Renal cortical epithelial cell (primary cell): Measurements from ENCODE around the gene DNAH17. TPM values are rescaled to one million over a fixed set of nuclear protein-coding genes. Genes with fewer than 3 reads are reported as not detected.

Source experiments
- DNase-seq: peaks from one replicate; pipeline ENCODE4 v3.0.0-alpha.2; 2011; ENCODE audit warnings: low read depth
- total RNA-seq: library from RNA; depleted of rRNA; stranded (reverse); fragments of >200 nt; gene quantifications from 2 replicates; pipeline ENCODE4 v1.2.3, GENCODE V29; 2014

DNAH17 gene
- total RNA-seq, 1 donor from 2014 or later: 0.05 TPM

- DNase-seq: no peak
These were observed 25.1 kb upstream of the DNAH17 start for GRCh38 chr17:78602246-78602645.

GRCh38 chr17:78601577-78602190, 24.5 kb upstream of the DNAH17 start:
- no peak for DNase-seq

GRCh38 chr17:78600181-78600721, 23.1 kb upstream of the DNAH17 start:
- DNase-seq: peak; percentile 10

- DNase-seq: no peak
These were observed 22.2 kb upstream of the DNAH17 start for GRCh38 chr17:78599419-78599818.

- peak; percentile 29 for DNase-seq
These were observed 20.8 kb upstream of the DNAH17 start for GRCh38 chr17:78598013-78598471.

- no peak for DNase-seq
These were observed 19.9 kb upstream of the DNAH17 start for GRCh38 chr17:78596871-78597764.

GRCh38 chr17:78595135-78595810, 18.1 kb upstream of the DNAH17 start:
- DNase-seq: peak; percentile 29

GRCh38 chr17:78592991-78593329, 15.8 kb upstream of the DNAH17 start:
- no peak for DNase-seq

GRCh38 chr17:78591263-78591671, 14.1 kb upstream of the DNAH17 start:
- DNase-seq: no peak

- no peak for DNase-seq
These were observed 12.7 kb upstream of the DNAH17 start for GRCh38 chr17:78589885-78590284.

GRCh38 chr17:78589031-78589675, 12.0 kb upstream of the DNAH17 start:
- no peak for DNase-seq

GRCh38 chr17:78588258-78589030, 11.2 kb upstream of the DNAH17 start:
- no peak for DNase-seq

- DNase-seq: no peak
These were observed 7.9 kb upstream of the DNAH17 start for GRCh38 chr17:78585006-78585630.

GRCh38 chr17:78583091-78583490, 5.9 kb upstream of the DNAH17 start:
- peak; percentile 8 for DNase-seq

- no peak for DNase-seq
These were observed 4.1 kb upstream of the DNAH17 start for GRCh38 chr17:78581304-78581703.

GRCh38 chr17:78580277-78580804, 3.1 kb upstream of the DNAH17 start:
- DNase-seq: no peak

- no peak for DNase-seq
These were observed 645 bp downstream of the DNAH17 start for GRCh38 chr17:78576389-78577112.

- no peak for DNase-seq
These were observed 1.3 kb downstream of the DNAH17 start for GRCh38 chr17:78575899-78576298.

GRCh38 chr17:78575340-78575739, 1.9 kb downstream of the DNAH17 start:
- no peak for DNase-seq

GRCh38 chr17:78573955-78574354, 3.2 kb downstream of the DNAH17 start:
- DNase-seq: no peak
